H9 (cell line): ENCODE data around the gene PDE8A. TPM values are rescaled to one million over a fixed set of nuclear protein-coding genes. Genes with fewer than 3 reads are reported as not detected.

Experiments used
- DNase-seq: peaks from one replicate; pipeline ENCODE4 v3.0.0-alpha.2; 2017
- H2AFZ ChIP-seq: one replicate; pipeline ENCODE4 v1.6.1; 2013; ENCODE audit warnings: mild to moderate bottlenecking, low read length, control low read depth, moderate library complexity
- H2AK5ac ChIP-seq: 2 replicates; pipeline ENCODE4 v1.6.1; 2013; ENCODE audit warnings: low read length, control low read depth, mixed read lengths; ENCODE audit not compliant: insufficient read length
- H2BK120ac ChIP-seq: one replicate; pipeline ENCODE4 v1.6.1; 2013; ENCODE audit warnings: low read depth, mild to moderate bottlenecking, low read length, control low read depth, inconsistent platforms; ENCODE audit not compliant: poor library complexity, severe bottlenecking
- H2BK12ac ChIP-seq: 2 replicates; pipeline ENCODE4 v1.6.1; 2013; ENCODE audit warnings: low read length, control low read depth, mixed read lengths, low read depth; ENCODE audit not compliant: insufficient read length
- H2BK15ac ChIP-seq: 2 replicates; pipeline ENCODE4 v1.6.1; 2013; ENCODE audit warnings: low read depth, low read length, control low read depth
- H2BK20ac ChIP-seq: one replicate; pipeline ENCODE4 v1.6.1; 2013; ENCODE audit warnings: low read depth, mild to moderate bottlenecking, low read length, control low read depth, inconsistent platforms; ENCODE audit not compliant: poor library complexity, severe bottlenecking
- H2BK5ac ChIP-seq: 2 replicates; pipeline ENCODE4 v1.6.1; 2013; ENCODE audit warnings: low read length, control low read depth, mixed read lengths; ENCODE audit not compliant: insufficient read length
- H3K14ac ChIP-seq: 2 replicates; pipeline ENCODE4 v1.6.1; 2013; ENCODE audit warnings: low read length, control low read depth; ENCODE audit not compliant: insufficient read depth
- H3K18ac ChIP-seq: 2 replicates; pipeline ENCODE4 v1.6.1; 2013; ENCODE audit warnings: low read depth, mild to moderate bottlenecking, mixed read lengths, low read length, control low read depth; ENCODE audit not compliant: insufficient read length
- H3K23ac ChIP-seq: 2 replicates; pipeline ENCODE4 v1.6.1; 2013; ENCODE audit warnings: low read length, control low read depth, mixed read lengths, low read depth; ENCODE audit not compliant: insufficient read length
- H3K23me2 ChIP-seq: 2 replicates; pipeline ENCODE4 v1.6.1; 2013; ENCODE audit warnings: low read depth, mild to moderate bottlenecking, mixed read lengths, low read length, control low read depth; ENCODE audit not compliant: insufficient read length, poor library complexity, severe bottlenecking
- H3K27ac ChIP-seq: 2 replicates; pipeline ENCODE4 v1.5.1; 2013; ENCODE audit warnings: low read length, control low read depth, mixed read lengths, low read depth; ENCODE audit not compliant: insufficient read length
- H3K27me3 ChIP-seq: 2 replicates; pipeline ENCODE4 v1.6.1; 2013; ENCODE audit warnings: low read length, control low read depth, inconsistent platforms; ENCODE audit not compliant: insufficient read depth
- H3K4ac ChIP-seq: 2 replicates; pipeline ENCODE4 v1.6.1; 2013; ENCODE audit warnings: low read depth, mild to moderate bottlenecking, control low read depth, inconsistent platforms, low read length, moderate library complexity
- H3K4me1 ChIP-seq: 2 replicates; pipeline ENCODE4 v1.6.1; 2013; ENCODE audit warnings: low read length, control low read depth, inconsistent platforms; ENCODE audit not compliant: insufficient read depth
- H3K4me2 ChIP-seq: 2 replicates; pipeline ENCODE4 v1.6.1; 2013; ENCODE audit warnings: low read length, control low read depth, mixed read lengths; ENCODE audit not compliant: insufficient read length, insufficient read depth
- H3K56ac ChIP-seq: 2 replicates; pipeline ENCODE4 v1.6.1; 2013; ENCODE audit warnings: low read depth, mild to moderate bottlenecking, mixed read lengths, low read length, control low read depth; ENCODE audit not compliant: insufficient read length
- H3K79me1 ChIP-seq: 2 replicates; pipeline ENCODE4 v1.6.1; 2013; ENCODE audit warnings: low read depth, mild to moderate bottlenecking, moderate library complexity, low read length, control low read depth, inconsistent platforms; ENCODE audit not compliant: insufficient read depth, poor library complexity, severe bottlenecking
- H3K79me2 ChIP-seq: 2 replicates; pipeline ENCODE4 v1.6.1; 2013; ENCODE audit warnings: low read length, control low read depth, inconsistent platforms; ENCODE audit not compliant: insufficient read depth
- H3K9ac ChIP-seq: 2 replicates; pipeline ENCODE4 v1.6.1; 2013; ENCODE audit warnings: low read length, control low read depth, mixed read lengths; ENCODE audit not compliant: insufficient read length; ENCODE audit errors: extremely low read depth
- H3K9me3 ChIP-seq: one replicate; pipeline ENCODE4 v1.6.1; 2013; ENCODE audit warnings: low read depth, low read length, inconsistent platforms; ENCODE audit not compliant: control insufficient read depth
- H3T11ph ChIP-seq: one replicate; pipeline ENCODE4 v1.6.1; 2013; ENCODE audit warnings: mild to moderate bottlenecking, low read length, control low read depth, inconsistent platforms
- H4K20me1 ChIP-seq: one replicate; pipeline ENCODE4 v1.6.1; 2013; ENCODE audit not compliant: control insufficient read depth, insufficient read length, insufficient read depth
- H4K5ac ChIP-seq: 2 replicates; pipeline ENCODE4 v1.6.1; 2013; ENCODE audit warnings: low read depth, mild to moderate bottlenecking, mixed read lengths, low read length, control low read depth; ENCODE audit not compliant: insufficient read length
- H4K8ac ChIP-seq: replicated peaks from 2 replicates; pipeline ENCODE4 v1.6.1; 2013; ENCODE audit warnings: low read length, control low read depth, mixed read lengths, low read depth; ENCODE audit not compliant: insufficient read length
- H4K91ac ChIP-seq: 2 replicates; pipeline ENCODE4 v1.6.1; 2013; ENCODE audit warnings: low read depth, mild to moderate bottlenecking, moderate library complexity, mixed read lengths, low read length, control low read depth; ENCODE audit not compliant: insufficient read length
- H3K27ac Mint-ChIP-seq, 3 experiments: 2 replicates in 2 of 3; 3 replicates in 1 of 3; pipeline ENCODE4 v1.8.0; 2020 to 2021; ENCODE audit warnings: mixed read lengths in 3 of 3, mild to moderate bottlenecking in 1 of 3, moderate library complexity in 1 of 3
- H3K27me3 Mint-ChIP-seq: 2 replicates; pipeline ENCODE4 v1.8.0; 2021; ENCODE audit warnings: low read depth, mild to moderate bottlenecking, moderate library complexity, mixed read lengths
- H3K36me3 Mint-ChIP-seq, 3 experiments: 2 replicates in 2 of 3; 3 replicates in 1 of 3; pipeline ENCODE4 v1.8.0; 2020 to 2021; ENCODE audit warnings: low read depth in 3 of 3, mixed read lengths in 3 of 3; ENCODE audit not compliant: insufficient read depth in 1 of 3
- H3K4me1 Mint-ChIP-seq, 2 experiments: 2 replicates each; pipeline ENCODE4 v1.8.0; 2020; ENCODE audit warnings: mixed read lengths in 2 of 2
- H3K4me3 Mint-ChIP-seq, 2 experiments: 2 replicates in 1 of 2; 3 replicates in 1 of 2; pipeline ENCODE4 v1.8.0; 2020 to 2021; ENCODE audit warnings: mild to moderate bottlenecking in 2 of 2, mixed read lengths in 2 of 2, moderate library complexity in 1 of 2
- H3K9me3 Mint-ChIP-seq, 2 experiments: 2 replicates in 1 of 2; 3 replicates in 1 of 2; pipeline ENCODE4 v1.8.0; 2020; ENCODE audit warnings: mild to moderate bottlenecking in 2 of 2, mixed read lengths in 2 of 2, moderate library complexity in 1 of 2
- WGBS: extraction: QIAGEN DNeasy Blood & Tissue Kit; methylation state at CpG from one replicate; pipeline ENCODE4 v1.1.7; 2013; ENCODE audit warnings: missing lambda C conversion rate, low lambda C conversion rate, mixed read lengths; ENCODE audit not compliant: insufficient read length; ENCODE audit errors: extremely low coverage; 5-methylcytosine and 5-hydroxymethylcytosine counted together
- total RNA-seq: library from RNA; stranded (reverse); gene quantifications from 2 replicates; pipeline ENCODE4 v1.2.1, GENCODE V29; 2021
- TF ChIP-seq, protein P1 (sequence below): fragments of 200-600 bp; sonication (generic); conservative IDR thresholded peaks from 3 replicates; pipeline ENCODE4 v1.8.0; 2021; ENCODE audit warnings: antibody characterized with exemption, mild to moderate bottlenecking

PDE8A gene
- total RNA-seq, 1 experiment from 2014 or later, result 9.3 TPM

DNA sequence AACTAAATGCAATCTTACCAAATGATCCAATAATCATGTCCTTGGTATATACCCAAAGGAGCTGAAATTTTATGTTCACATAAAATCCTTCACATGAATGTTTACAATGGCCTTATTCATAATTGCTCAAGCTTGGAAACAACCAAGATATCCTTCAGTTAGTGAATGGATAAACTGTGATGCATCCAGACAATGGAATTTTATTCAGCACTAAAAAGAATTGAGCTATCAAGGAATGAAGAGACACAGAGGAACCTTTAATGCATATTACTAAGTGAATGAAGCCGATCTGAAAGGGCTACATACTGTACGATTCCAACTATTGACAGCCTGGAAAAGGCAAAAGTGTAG, 168.4 kb downstream of the PDE8A start:
- Histone ChIP-seq H4K5ac (no peak overlapping the region), H3K14ac (no peak overlapping the region), H3K27ac (no peak overlapping the region), H3K18ac (no peak overlapping the region), H3K79me1 (no peaks in the 10 kb centered on the region), H2AK5ac (no peak overlapping the region), H4K8ac (no peak overlapping the region), H2BK5ac (no peak overlapping the region), H3K9me3 (no peaks in the 10 kb centered on the region), H3K23ac (no peak overlapping the region), H2BK15ac (no peak overlapping the region), H3T11ph (no peak overlapping the region), H3K27me3 (no peaks in the 10 kb centered on the region), H3K4me1 (no peaks in the 10 kb centered on the region; the same call in 1 of the 2 replicates), H3K4ac (no peak overlapping the region), H2BK12ac (no peak overlapping the region), H2BK120ac (no peak overlapping the region), H2BK20ac (no peak overlapping the region), H4K20me1 (no peaks in the 10 kb centered on the region), H3K79me2 (no peaks in the 10 kb centered on the region), H4K91ac (no peak overlapping the region), H3K23me2 (no peaks in the 10 kb centered on the region), H2AFZ (no peak overlapping the region), H3K4me2 (no peak overlapping the region), H3K9ac (no peak overlapping the region), H3K56ac (no peak overlapping the region)
- Mint-ChIP-seq H3K4me3 (no peak overlapping the region), H3K9me3 (no peaks in the 10 kb centered on the region), H3K27me3 (no peaks in the 10 kb centered on the region; the same call in 1 of the 2 replicates), H3K36me3 (no peaks in the 10 kb centered on the region; a peak in 1 of 7 replicates), H3K4me1 (peaks cover 12 to 17% of the 10 kb centered on the region in 2 experiments), H3K27ac (no peak overlapping the region)
- TF ChIP-seq, protein P1, sequence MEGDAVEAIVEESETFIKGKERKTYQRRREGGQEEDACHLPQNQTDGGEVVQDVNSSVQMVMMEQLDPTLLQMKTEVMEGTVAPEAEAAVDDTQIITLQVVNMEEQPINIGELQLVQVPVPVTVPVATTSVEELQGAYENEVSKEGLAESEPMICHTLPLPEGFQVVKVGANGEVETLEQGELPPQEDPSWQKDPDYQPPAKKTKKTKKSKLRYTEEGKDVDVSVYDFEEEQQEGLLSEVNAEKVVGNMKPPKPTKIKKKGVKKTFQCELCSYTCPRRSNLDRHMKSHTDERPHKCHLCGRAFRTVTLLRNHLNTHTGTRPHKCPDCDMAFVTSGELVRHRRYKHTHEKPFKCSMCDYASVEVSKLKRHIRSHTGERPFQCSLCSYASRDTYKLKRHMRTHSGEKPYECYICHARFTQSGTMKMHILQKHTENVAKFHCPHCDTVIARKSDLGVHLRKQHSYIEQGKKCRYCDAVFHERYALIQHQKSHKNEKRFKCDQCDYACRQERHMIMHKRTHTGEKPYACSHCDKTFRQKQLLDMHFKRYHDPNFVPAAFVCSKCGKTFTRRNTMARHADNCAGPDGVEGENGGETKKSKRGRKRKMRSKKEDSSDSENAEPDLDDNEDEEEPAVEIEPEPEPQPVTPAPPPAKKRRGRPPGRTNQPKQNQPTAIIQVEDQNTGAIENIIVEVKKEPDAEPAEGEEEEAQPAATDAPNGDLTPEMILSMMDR, result no peak
- no peak for DNase-seq
- no CpG with 5 or more reads among the region's 2 CpGs for WGBS
